ENCODE results near the gene RAB40C. TPM values are rescaled to one million over a fixed set of nuclear protein-coding genes. Genes with fewer than 3 reads are reported as not detected.

The RAB40C gene
- total and polyA plus RNA-seq, 9 of the 15 experiments (the other 6 are each of a cell fraction or from before 2014, with no cell fraction given): 0.17 to 23.4 (median 8.7) TPM

DNA sequence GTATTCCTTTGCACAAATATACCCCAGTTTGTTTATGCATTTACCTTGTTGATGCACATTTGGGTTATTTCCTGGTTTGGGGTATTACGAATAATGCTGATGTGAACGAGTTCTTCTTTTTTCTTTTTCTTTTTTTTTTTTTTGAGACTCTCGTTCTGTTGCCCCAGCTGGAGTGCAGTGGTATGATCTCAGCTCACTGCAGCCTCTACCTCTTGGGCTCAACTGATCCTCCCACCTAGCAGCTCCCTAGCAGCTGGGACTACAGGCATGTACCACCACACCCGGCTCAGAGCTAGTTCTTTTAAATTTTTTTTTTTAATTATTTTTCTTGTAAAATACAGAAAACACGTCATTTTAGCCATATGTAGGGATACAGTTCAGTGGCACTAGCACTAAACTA is 14.1 kb downstream of the RAB40C start:
- in situ Hi-C loops (cut with MboI): no loop called here
- no peak for TF ChIP-seq GTF2E2 (tag; IDR thresholded peaks at IDR 0.05)
- TF ChIP-seq, protein P1, sequence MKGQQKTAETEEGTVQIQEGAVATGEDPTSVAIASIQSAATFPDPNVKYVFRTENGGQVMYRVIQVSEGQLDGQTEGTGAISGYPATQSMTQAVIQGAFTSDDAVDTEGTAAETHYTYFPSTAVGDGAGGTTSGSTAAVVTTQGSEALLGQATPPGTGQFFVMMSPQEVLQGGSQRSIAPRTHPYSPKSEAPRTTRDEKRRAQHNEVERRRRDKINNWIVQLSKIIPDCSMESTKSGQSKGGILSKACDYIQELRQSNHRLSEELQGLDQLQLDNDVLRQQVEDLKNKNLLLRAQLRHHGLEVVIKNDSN (CRISPR knock-in tag; IDR thresholded peaks at IDR 0.05): no peak
- TF ChIP-seq, protein P2, sequence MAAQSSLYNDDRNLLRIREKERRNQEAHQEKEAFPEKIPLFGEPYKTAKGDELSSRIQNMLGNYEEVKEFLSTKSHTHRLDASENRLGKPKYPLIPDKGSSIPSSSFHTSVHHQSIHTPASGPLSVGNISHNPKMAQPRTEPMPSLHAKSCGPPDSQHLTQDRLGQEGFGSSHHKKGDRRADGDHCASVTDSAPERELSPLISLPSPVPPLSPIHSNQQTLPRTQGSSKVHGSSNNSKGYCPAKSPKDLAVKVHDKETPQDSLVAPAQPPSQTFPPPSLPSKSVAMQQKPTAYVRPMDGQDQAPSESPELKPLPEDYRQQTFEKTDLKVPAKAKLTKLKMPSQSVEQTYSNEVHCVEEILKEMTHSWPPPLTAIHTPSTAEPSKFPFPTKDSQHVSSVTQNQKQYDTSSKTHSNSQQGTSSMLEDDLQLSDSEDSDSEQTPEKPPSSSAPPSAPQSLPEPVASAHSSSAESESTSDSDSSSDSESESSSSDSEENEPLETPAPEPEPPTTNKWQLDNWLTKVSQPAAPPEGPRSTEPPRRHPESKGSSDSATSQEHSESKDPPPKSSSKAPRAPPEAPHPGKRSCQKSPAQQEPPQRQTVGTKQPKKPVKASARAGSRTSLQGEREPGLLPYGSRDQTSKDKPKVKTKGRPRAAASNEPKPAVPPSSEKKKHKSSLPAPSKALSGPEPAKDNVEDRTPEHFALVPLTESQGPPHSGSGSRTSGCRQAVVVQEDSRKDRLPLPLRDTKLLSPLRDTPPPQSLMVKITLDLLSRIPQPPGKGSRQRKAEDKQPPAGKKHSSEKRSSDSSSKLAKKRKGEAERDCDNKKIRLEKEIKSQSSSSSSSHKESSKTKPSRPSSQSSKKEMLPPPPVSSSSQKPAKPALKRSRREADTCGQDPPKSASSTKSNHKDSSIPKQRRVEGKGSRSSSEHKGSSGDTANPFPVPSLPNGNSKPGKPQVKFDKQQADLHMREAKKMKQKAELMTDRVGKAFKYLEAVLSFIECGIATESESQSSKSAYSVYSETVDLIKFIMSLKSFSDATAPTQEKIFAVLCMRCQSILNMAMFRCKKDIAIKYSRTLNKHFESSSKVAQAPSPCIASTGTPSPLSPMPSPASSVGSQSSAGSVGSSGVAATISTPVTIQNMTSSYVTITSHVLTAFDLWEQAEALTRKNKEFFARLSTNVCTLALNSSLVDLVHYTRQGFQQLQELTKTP (IDR thresholded peaks at IDR 0.05; ENCODE audit: low read depth in 1 of 2, partially characterized antibody in 2 of 2): no peak
- no peak for TF ChIP-seq GABPB1 (CRISPR knock-in tag; IDR thresholded peaks at IDR 0.05)
- TF ChIP-seq MCM7 (IDR thresholded peaks at IDR 0.05): no peak
- TF ChIP-seq, protein P3, sequence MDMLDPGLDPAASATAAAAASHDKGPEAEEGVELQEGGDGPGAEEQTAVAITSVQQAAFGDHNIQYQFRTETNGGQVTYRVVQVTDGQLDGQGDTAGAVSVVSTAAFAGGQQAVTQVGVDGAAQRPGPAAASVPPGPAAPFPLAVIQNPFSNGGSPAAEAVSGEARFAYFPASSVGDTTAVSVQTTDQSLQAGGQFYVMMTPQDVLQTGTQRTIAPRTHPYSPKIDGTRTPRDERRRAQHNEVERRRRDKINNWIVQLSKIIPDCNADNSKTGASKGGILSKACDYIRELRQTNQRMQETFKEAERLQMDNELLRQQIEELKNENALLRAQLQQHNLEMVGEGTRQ (CRISPR knock-in tag; IDR thresholded peaks at IDR 0.05): no peak
- TF ChIP-seq RB1 (IDR thresholded peaks at IDR 0.05; ENCODE audit: low read depth): no peak
- no peak for TF ChIP-seq POLR2H (tag; IDR thresholded peaks at IDR 0.05; ENCODE audit: low read depth)
- TF ChIP-seq GATAD2A (IDR thresholded peaks at IDR 0.05): no peak
- TF ChIP-seq, protein P4, sequence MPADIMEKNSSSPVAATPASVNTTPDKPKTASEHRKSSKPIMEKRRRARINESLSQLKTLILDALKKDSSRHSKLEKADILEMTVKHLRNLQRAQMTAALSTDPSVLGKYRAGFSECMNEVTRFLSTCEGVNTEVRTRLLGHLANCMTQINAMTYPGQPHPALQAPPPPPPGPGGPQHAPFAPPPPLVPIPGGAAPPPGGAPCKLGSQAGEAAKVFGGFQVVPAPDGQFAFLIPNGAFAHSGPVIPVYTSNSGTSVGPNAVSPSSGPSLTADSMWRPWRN (IDR thresholded peaks at IDR 0.05; ENCODE audit: low read depth): no peak
- TF ChIP-seq DDX20 (tag; IDR thresholded peaks at IDR 0.05; ENCODE audit: low read depth): no peak
- TF ChIP-seq, protein P5, sequence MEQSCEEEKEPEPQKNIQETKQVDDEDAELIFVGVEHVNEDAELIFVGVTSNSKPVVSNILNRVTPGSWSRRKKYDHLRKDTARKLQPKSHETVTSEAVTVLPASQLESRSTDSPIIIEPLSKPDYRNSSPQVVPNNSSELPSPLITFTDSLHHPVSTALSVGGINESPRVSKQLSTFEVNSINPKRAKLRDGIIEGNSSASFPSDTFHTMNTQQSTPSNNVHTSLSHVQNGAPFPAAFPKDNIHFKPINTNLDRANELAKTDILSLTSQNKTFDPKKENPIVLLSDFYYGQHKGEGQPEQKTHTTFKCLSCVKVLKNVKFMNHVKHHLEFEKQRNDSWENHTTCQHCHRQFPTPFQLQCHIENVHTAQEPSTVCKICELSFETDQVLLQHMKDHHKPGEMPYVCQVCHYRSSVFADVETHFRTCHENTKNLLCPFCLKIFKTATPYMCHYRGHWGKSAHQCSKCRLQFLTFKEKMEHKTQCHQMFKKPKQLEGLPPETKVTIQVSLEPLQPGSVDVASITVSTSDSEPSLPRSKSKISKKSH (CRISPR knock-in tag; IDR thresholded peaks at IDR 0.05): no peak
- TF ChIP-seq, protein P6, sequence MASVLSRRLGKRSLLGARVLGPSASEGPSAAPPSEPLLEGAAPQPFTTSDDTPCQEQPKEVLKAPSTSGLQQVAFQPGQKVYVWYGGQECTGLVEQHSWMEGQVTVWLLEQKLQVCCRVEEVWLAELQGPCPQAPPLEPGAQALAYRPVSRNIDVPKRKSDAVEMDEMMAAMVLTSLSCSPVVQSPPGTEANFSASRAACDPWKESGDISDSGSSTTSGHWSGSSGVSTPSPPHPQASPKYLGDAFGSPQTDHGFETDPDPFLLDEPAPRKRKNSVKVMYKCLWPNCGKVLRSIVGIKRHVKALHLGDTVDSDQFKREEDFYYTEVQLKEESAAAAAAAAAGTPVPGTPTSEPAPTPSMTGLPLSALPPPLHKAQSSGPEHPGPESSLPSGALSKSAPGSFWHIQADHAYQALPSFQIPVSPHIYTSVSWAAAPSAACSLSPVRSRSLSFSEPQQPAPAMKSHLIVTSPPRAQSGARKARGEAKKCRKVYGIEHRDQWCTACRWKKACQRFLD (CRISPR knock-in tag; IDR thresholded peaks at IDR 0.05): no peak
- TF ChIP-seq CCAR2 (IDR thresholded peaks at IDR 0.05; ENCODE audit: low read depth, low read length): no peak

More for the DNA sequence above, 14.1 kb downstream of the RAB40C start:
- Histone ChIP-seq H3K4me1 (replicated peaks in 1 of 2; ENCODE audit: control insufficient read depth in 2 of 2, insufficient read depth in 2 of 2, low read length in 2 of 2) (peaks cover 0 to 17% of the 10 kb centered on the region in 2 experiments; a peak in 2 of 5 replicates), H3K79me2 (ENCODE audit: control insufficient read depth, insufficient read depth, low read length) (peaks cover 57% of the 10 kb centered on the region), H3K27ac (ENCODE audit: extremely low read depth, low read depth, low read length) (no peak overlapping the region), H3K27me3 (ENCODE audit: control insufficient read depth in 2 of 2, insufficient read depth in 2 of 2, low read length in 2 of 2) (no peaks in the 10 kb centered on the region), H3K9ac (ENCODE audit: insufficient read depth in 1 of 2, low read depth in 2 of 2, low read length in 2 of 2) (no peak overlapping the region), H3K4me3 (no peak overlapping the region), H3K36me3 (ENCODE audit: control insufficient read depth, insufficient read depth, low read length) (peaks cover 21% of the 10 kb centered on the region; the same call in 2 of the 3 replicates), H2AFZ (ENCODE audit: low read depth, low read length) (no peak overlapping the region), H3K9me3 (replicated peaks; ENCODE audit: control insufficient read depth, insufficient read depth, low read depth, low read length) (no peaks in the 10 kb centered on the region; the same call in 1 of the 2 replicates), H3K9me1 (ENCODE audit: control insufficient read depth, insufficient read depth, low read length) (peaks cover 2% of the 10 kb centered on the region), H3K4me2 (ENCODE audit: insufficient read depth, low read length) (no peak overlapping the region), H4K20me1 (replicated peaks; ENCODE audit: control insufficient read depth, insufficient read depth, low read length) (no peaks in the 10 kb centered on the region)
- DNase-seq (ENCODE audit: extremely low read depth in 1 of 4, low spot score in 3 of 4) (no peak), FAIRE-seq (no peak), ATAC-seq (no peak)
- POLR2A ChIA-PET: no interaction called here
- no TSS peak for BruUV-seq (replicated peaks)
- intact Hi-C loops (cut with micrococcal nuclease): no loop called here
- 70% methylated on average over 5 of the region's 5 CpGs for WGBS (ENCODE audit: insufficient coverage, low coverage, missing lambda C conversion rate)
- CTCF ChIA-PET (ENCODE audit: low intra/inter-chr PET ratio): no interaction called here
